PC-3 (cell line): Measurements from ENCODE around the gene SRRM2. TPM values are rescaled to one million over a fixed set of nuclear protein-coding genes. Genes with fewer than 3 reads are reported as not detected.

Experiments used
- ATAC-seq: fragments of 200-7000 bp; cut with Tn5 transposase; 2 replicates; pipeline ENCODE4 v1.9.1; 2020; ENCODE audit warnings: mild to moderate bottlenecking, moderate library complexity
- BruUV-seq: library from RNA; stranded (reverse); fragments of 400-500 nt; replicated peaks from 2 replicates; lab custom pipeline; 2021; lab: Mats Ljungman, UMichigan
- CTCF ChIA-PET: fragments of 300-600 bp; sonication (Branson Sonifier 250); formaldehyde crosslinking; loops from one replicate; lab custom pipeline; 2022; ENCODE audit warnings: antibody characterized with exemption; lab: Charles Lee
- POLR2A ChIA-PET: fragments of 300-600 bp; sonication (Branson Sonifier 250); formaldehyde crosslinking; loops from one replicate; lab custom pipeline; 2022; ENCODE audit warnings: antibody characterized with exemption; ENCODE audit not compliant: unreplicated experiment; lab: Charles Lee
- DNase-seq: peaks from one replicate; pipeline ENCODE4 v3.0.0-alpha.2; 2015
- H2AFZ ChIP-seq: fragments of 300-600 bp; sonication (generic); 2 replicates; pipeline ENCODE4 v1.6.0; 2016; ENCODE audit warnings: antibody characterized with exemption, low read length
- H3F3A ChIP-seq: fragments of 300-600 bp; sonication (generic); one replicate; pipeline ENCODE4 v1.6.0; 2017; ENCODE audit warnings: antibody characterized with exemption, low read length, control low read depth, mild to moderate bottlenecking; ENCODE audit not compliant: unreplicated experiment
- H3K27ac ChIP-seq: fragments of 300-600 bp; sonication (generic); 2 replicates; pipeline ENCODE4 v1.5.1; 2016; ENCODE audit warnings: mild to moderate bottlenecking, low read length
- H3K27me3 ChIP-seq: fragments of 300-600 bp; sonication (generic); 2 replicates; pipeline ENCODE4 v1.6.1; 2016; ENCODE audit warnings: low read length, mixed read lengths
- H3K36me3 ChIP-seq: fragments of 300-600 bp; sonication (generic); 2 replicates; pipeline ENCODE4 v1.6.1; 2016; ENCODE audit warnings: low read depth, mixed run types, low read length, mixed read lengths
- H3K4me1 ChIP-seq: fragments of 300-600 bp; sonication (generic); 2 replicates; pipeline ENCODE4 v1.5.1; 2016; ENCODE audit warnings: low read length; ENCODE audit not compliant: insufficient read depth
- H3K4me2 ChIP-seq: fragments of 300-600 bp; sonication (generic); 2 replicates; pipeline ENCODE4 v1.6.0; 2016; ENCODE audit warnings: low read length
- H3K4me3 ChIP-seq: fragments of 300-600 bp; sonication (generic); 2 replicates; pipeline ENCODE4 v1.5.1; 2016; ENCODE audit warnings: mild to moderate bottlenecking, low read length, mixed read lengths
- H3K79me2 ChIP-seq: fragments of 300-600 bp; sonication (generic); 2 replicates; pipeline ENCODE4 v1.6.1; 2017; ENCODE audit warnings: low read length, mixed read lengths
- H3K9ac ChIP-seq: fragments of 300-600 bp; sonication (generic); 2 replicates; pipeline ENCODE4 v1.6.0; 2016; ENCODE audit warnings: mild to moderate bottlenecking, low read length
- H3K9me2 ChIP-seq: fragments of 300-600 bp; sonication (generic); replicated peaks from 2 replicates; pipeline ENCODE4 v1.6.1; 2016; ENCODE audit warnings: mixed run types, low read length, mixed read lengths
- H3K9me3 ChIP-seq: fragments of 300-600 bp; sonication (generic); 2 replicates; pipeline ENCODE4 v1.6.1; 2016; ENCODE audit warnings: low read length, mixed read lengths
- H4K20me1 ChIP-seq: fragments of 300-600 bp; sonication (generic); 2 replicates; pipeline ENCODE4 v1.6.1; 2016; ENCODE audit warnings: low read length, mixed read lengths
- CTCF ChIP-seq: fragments of 300-600 bp; sonication (generic); conservative IDR thresholded peaks from 2 replicates; pipeline ENCODE4 v1.5.1; 2017; ENCODE audit warnings: antibody characterized with exemption, low read depth, mild to moderate bottlenecking, low read length
- EZH2 ChIP-seq: fragments of 300-600 bp; sonication (generic); IDR thresholded peaks from one replicate; pipeline ENCODE4 v1.6.1; 2017; ENCODE audit warnings: antibody characterized with exemption, mild to moderate bottlenecking, low read length; ENCODE audit not compliant: unreplicated experiment
- EZH2phosphoT487 ChIP-seq: fragments of 300-600 bp; sonication (generic); IDR thresholded peaks from 2 replicates; pipeline ENCODE4 v1.6.1; 2018; ENCODE audit warnings: mild to moderate bottlenecking, antibody characterized with exemption, low read length, borderline replicate concordance
- intact Hi-C: fragments of 100-400 bp; cut with micrococcal nuclease; formaldehyde crosslinking; loops from 2 replicates; pipeline ENCODE4 v1.9.0; 2023
- total RNA-seq: library from RNA; depleted of rRNA; stranded (reverse); fragments of >200 nt; gene quantifications from 2 replicates; pipeline ENCODE4 v1.2.3, GENCODE V29; 2014

SRRM2 gene
- total RNA-seq, 1 experiment from 2014 or later: 72.6 TPM

GRCh38 chr16:2756288-2757015 lies 4.0 kb downstream of the SRRM2 start:
- TF ChIP-seq CTCF (no peak), EZH2phosphoT487 (no peak), EZH2 (no peak)
- intact Hi-C loops: no loop called here
- Histone ChIP-seq H3K9ac (no peak overlapping the region), H2AFZ (no peak overlapping the region), H3K4me2 (no peak overlapping the region), H4K20me1 (peaks cover 67% of the 10 kb centered on the region), H3K79me2 (peaks cover 90% of the 10 kb centered on the region), H3K4me3 (no peak overlapping the region), H3K27ac (no peak overlapping the region), H3K9me3 (no peaks in the 10 kb centered on the region), H3K4me1 (peaks cover 20% of the 10 kb centered on the region), H3K36me3 (peaks cover 49% of the 10 kb centered on the region), H3K27me3 (no peaks in the 10 kb centered on the region), H3F3A (no peaks in the 10 kb centered on the region), H3K9me2 (no peaks in the 10 kb centered on the region)
- ChIA-PET POLR2A (no interaction called here), CTCF (no interaction called here)
- DNase-seq (no peak), ATAC-seq (no peak)
- BruUV-seq: no TSS peak

- no peak overlapping the region for H3K4me2 ChIP-seq
- no peaks in the 10 kb centered on the region for H3K9me2 ChIP-seq
- POLR2A ChIA-PET: no interaction called here
- H3K36me3 ChIP-seq: peaks cover 58% of the 10 kb centered on the region
- H3K9me3 ChIP-seq: no peaks in the 10 kb centered on the region
- no peaks in the 10 kb centered on the region for H3K27me3 ChIP-seq
- H3K27ac ChIP-seq: no peak overlapping the region
- no peak overlapping the region for H3K9ac ChIP-seq
- BruUV-seq: no TSS peak
- DNase-seq (no peak), ATAC-seq (no peak)
- intact Hi-C loops: no loop called here
- peaks cover 94% of the 10 kb centered on the region for H3K79me2 ChIP-seq
- TF ChIP-seq EZH2phosphoT487 (no peak), EZH2 (no peak), CTCF (no peak)
- H3K4me1 ChIP-seq: peaks cover 14% of the 10 kb centered on the region
- H4K20me1 ChIP-seq: peaks cover 67% of the 10 kb centered on the region
- no peak overlapping the region for H2AFZ ChIP-seq
- no peak overlapping the region for H3K4me3 ChIP-seq
- no peaks in the 10 kb centered on the region for H3F3A ChIP-seq
- CTCF ChIA-PET: no interaction called here
These were observed 4.9 kb downstream of the SRRM2 start for GRCh38 chr16:2757344-2757743.

GRCh38 chr16:2761472-2761871 lies 9.0 kb downstream of the SRRM2 start:
- no peak for TF ChIP-seq CTCF
- no peak for TF ChIP-seq EZH2phosphoT487
- no peak for TF ChIP-seq EZH2
- DNase-seq (no peak), ATAC-seq (no peak)
- H4K20me1 ChIP-seq: peaks cover 53% of the 10 kb centered on the region
- H3K9me2 ChIP-seq: no peaks in the 10 kb centered on the region
- H3K27me3 ChIP-seq: no peaks in the 10 kb centered on the region
- H3F3A ChIP-seq: no peaks in the 10 kb centered on the region
- CTCF ChIA-PET: no interaction called here
- H3K4me1 ChIP-seq: no peaks in the 10 kb centered on the region
- POLR2A ChIA-PET: no interaction called here
- H3K4me3 ChIP-seq: no peak overlapping the region
- no peak overlapping the region for H3K4me2 ChIP-seq
- intact Hi-C loops: no loop called here
- H3K9me3 ChIP-seq: no peaks in the 10 kb centered on the region
- H3K36me3 ChIP-seq: peaks cover 95% of the 10 kb centered on the region
- H3K27ac ChIP-seq: no peak overlapping the region
- no peak overlapping the region for H2AFZ ChIP-seq
- no peak overlapping the region for H3K9ac ChIP-seq
- H3K79me2 ChIP-seq: peaks cover 99% of the 10 kb centered on the region
- no TSS peak for BruUV-seq
